Measurements from ENCODE around the gene ANO5. TPM values are rescaled to one million over a fixed set of nuclear protein-coding genes. Genes with fewer than 3 reads are reported as not detected.

Gene ANO5
- total and polyA plus RNA-seq, 2 of the 8 experiments (the other 6 are each of a cell fraction or from before 2014, with no cell fraction given), result 2.6 to 5.0 TPM

DNA sequence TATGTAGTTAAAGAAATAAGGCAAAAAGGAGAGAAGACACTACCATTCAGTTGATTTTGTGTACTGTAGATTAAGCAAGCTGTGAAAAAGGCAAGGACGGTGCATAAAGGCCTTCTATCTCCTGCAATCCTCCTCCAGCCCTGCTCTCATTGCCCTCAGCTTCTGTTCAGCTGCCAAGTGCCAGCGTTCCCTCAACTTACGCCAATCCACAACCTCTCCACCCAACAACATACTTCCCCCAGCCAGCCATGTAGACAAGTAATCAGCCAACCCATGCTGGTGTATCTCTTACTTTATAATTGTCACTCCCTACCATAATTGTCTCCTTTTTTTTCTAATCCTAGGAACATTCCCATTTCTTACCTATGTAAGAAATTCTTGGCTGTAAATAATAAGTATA lies 30.1 kb upstream of the ANO5 start (continued):
- TF ChIP-seq SAP30 (IDR thresholded peaks at IDR 0.05; ENCODE audit: insufficient read depth, insufficient replicate concordance, low read length) (no peak), RBBP5 (IDR thresholded peaks at IDR 0.05; ENCODE audit: borderline replicate concordance, low read depth, low read length) (no peak), CHD1 (IDR thresholded peaks at IDR 0.05; ENCODE audit: low read depth, low read length) (no peak)

All from H1 (cell line).